ENCODE data around the gene EDN2.

Gene EDN2

GRCh38 chr1:41501581-41501980, 17.1 kb upstream of the EDN2 start:
- ATAC-seq: no peak
- TF ChIP-seq ZFP30 (CRISPR knock-in tag; IDR thresholded peaks at IDR 0.05) (no peak), ZC3H10 (CRISPR knock-in tag; IDR thresholded peaks at IDR 0.05) (no peak), ARNTL (CRISPR knock-in tag; IDR thresholded peaks at IDR 0.05; ENCODE audit: borderline replicate concordance, low read depth) (no peak), ESRRG (CRISPR knock-in tag; IDR thresholded peaks at IDR 0.05) (no peak), BACH2 (CRISPR knock-in tag; IDR thresholded peaks at IDR 0.05; ENCODE audit: borderline replicate concordance) (no peak), ZNF70 (CRISPR knock-in tag; IDR thresholded peaks at IDR 0.05) (no peak), ZNF565 (CRISPR knock-in tag; conservative IDR thresholded peaks at IDR 0.05; ENCODE audit: low read depth) (no peak), TCF4 (CRISPR knock-in tag; IDR thresholded peaks at IDR 0.05; ENCODE audit: borderline replicate concordance) (no peak), SNAI2 (CRISPR knock-in tag; IDR thresholded peaks at IDR 0.05) (no peak)

DNA sequence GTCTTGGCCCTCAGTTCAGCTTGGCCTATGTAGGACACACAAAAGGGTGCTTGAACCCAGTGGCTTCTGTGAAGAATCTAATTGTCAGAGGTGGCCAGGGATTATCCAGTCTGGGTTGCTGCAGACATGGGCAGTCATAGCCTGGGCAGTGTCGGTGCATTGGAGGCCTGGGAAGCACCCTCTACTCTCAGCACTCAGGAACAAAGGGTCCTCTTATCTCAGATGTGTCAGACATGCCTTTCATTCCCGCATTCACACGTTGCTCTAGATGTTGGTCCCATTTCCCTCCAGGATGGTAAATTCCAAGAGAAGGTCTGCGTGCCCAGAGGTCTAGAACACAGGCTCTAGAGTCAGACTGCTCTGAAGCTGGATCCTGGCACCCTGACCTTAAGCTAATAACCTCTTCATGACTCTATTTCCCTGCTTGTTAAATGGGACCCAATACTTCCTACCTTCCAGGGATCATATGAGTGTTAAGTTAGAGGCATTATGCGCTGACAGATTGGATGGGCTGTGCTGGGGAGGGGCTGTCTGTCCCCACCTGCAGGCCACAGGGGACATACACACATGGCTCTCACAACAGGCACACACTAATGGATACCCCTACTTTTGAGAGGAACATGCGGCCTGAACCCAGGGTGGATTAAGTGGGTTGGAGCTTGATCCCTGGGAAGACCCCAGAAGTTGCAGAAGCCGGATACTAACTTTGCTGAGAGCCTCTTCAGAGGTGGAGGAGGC, 16.5 kb upstream of the EDN2 start:
- TF ChIP-seq ARNTL (CRISPR knock-in tag; IDR thresholded peaks at IDR 0.05; ENCODE audit: borderline replicate concordance, low read depth): no peak
- TF ChIP-seq GLIS3 (CRISPR knock-in tag; IDR thresholded peaks at IDR 0.05): no peak
- TF ChIP-seq ZFP3 (CRISPR knock-in tag; IDR thresholded peaks at IDR 0.05): no peak
- no peak for TF ChIP-seq BACH2 (CRISPR knock-in tag; IDR thresholded peaks at IDR 0.05; ENCODE audit: borderline replicate concordance)
- TF ChIP-seq CSDC2 (CRISPR knock-in tag; IDR thresholded peaks at IDR 0.05): no peak
- TF ChIP-seq, protein P1, sequence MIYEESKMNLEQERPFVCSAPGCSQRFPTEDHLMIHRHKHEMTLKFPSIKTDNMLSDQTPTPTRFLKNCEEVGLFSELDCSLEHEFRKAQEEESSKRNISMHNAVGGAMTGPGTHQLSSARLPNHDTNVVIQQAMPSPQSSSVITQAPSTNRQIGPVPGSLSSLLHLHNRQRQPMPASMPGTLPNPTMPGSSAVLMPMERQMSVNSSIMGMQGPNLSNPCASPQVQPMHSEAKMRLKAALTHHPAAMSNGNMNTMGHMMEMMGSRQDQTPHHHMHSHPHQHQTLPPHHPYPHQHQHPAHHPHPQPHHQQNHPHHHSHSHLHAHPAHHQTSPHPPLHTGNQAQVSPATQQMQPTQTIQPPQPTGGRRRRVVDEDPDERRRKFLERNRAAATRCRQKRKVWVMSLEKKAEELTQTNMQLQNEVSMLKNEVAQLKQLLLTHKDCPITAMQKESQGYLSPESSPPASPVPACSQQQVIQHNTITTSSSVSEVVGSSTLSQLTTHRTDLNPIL (CRISPR knock-in tag; IDR thresholded peaks at IDR 0.05; ENCODE audit: low read depth): no peak
- no peak for TF ChIP-seq TCF4 (CRISPR knock-in tag; IDR thresholded peaks at IDR 0.05; ENCODE audit: borderline replicate concordance)
- ATAC-seq: no peak

GRCh38 chr1:41500378-41500777, 15.9 kb upstream of the EDN2 start:
- ATAC-seq: no peak
- no peak for TF ChIP-seq SNAI2 (CRISPR knock-in tag; IDR thresholded peaks at IDR 0.05)
- TF ChIP-seq ZNF565 (CRISPR knock-in tag; conservative IDR thresholded peaks at IDR 0.05; ENCODE audit: low read depth): no peak
- no peak for TF ChIP-seq CSRNP3 (CRISPR knock-in tag; IDR thresholded peaks at IDR 0.05)
- no peak for TF ChIP-seq TOX (CRISPR knock-in tag; IDR thresholded peaks at IDR 0.05; ENCODE audit: borderline replicate concordance)
- TF ChIP-seq ZC3H10 (CRISPR knock-in tag; IDR thresholded peaks at IDR 0.05): no peak
- TF ChIP-seq PPARA (CRISPR knock-in tag; IDR thresholded peaks at IDR 0.05; ENCODE audit: borderline replicate concordance): no peak
- no peak for TF ChIP-seq ESRRG (CRISPR knock-in tag; IDR thresholded peaks at IDR 0.05)

DNA sequence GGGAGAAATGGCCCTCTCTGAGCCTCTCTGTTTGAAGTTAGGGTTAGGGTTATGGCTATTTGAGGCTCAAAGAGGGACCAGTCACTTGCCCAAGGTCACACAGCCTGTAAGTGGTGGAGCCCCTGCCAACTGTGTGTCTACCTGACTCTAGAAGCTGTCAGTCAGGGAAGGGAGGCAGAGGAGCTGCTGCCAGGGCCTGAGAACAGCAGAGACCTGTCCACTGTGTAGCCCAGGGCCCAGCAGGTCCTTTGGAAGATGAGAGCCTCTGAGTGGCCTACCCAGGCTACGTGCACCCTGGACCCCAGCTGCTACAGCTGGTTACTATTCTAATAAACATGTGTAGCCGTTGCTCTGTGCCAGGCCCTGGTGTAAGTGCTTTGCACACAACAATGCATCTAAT, 15.1 kb upstream of the EDN2 start:
- ATAC-seq: no peak

More for the DNA sequence above, 15.1 kb upstream of the EDN2 start:
- TF ChIP-seq ARNTL (CRISPR knock-in tag; IDR thresholded peaks at IDR 0.05; ENCODE audit: borderline replicate concordance, low read depth) (no peak), ISL1 (CRISPR knock-in tag; IDR thresholded peaks at IDR 0.05) (no peak), TOX (CRISPR knock-in tag; IDR thresholded peaks at IDR 0.05; ENCODE audit: borderline replicate concordance) (no peak), ZNF8 (CRISPR knock-in tag; IDR thresholded peaks at IDR 0.05) (no peak), PPARA (CRISPR knock-in tag; IDR thresholded peaks at IDR 0.05; ENCODE audit: borderline replicate concordance) (no peak), GLIS3 (CRISPR knock-in tag; IDR thresholded peaks at IDR 0.05) (no peak), BACH2 (CRISPR knock-in tag; IDR thresholded peaks at IDR 0.05; ENCODE audit: borderline replicate concordance) (no peak), TSHZ2 (CRISPR knock-in tag; IDR thresholded peaks at IDR 0.05) (no peak)

Data from SK-N-SH treated with all-trans-retinoic acid at 6 μM for 48 hours (cell line).